K562 (cell line): Measurements from ENCODE around the gene SNX33. TPM values are rescaled to one million over a fixed set of nuclear protein-coding genes. Genes with fewer than 3 reads are reported as not detected.

Source experiments
- CBX1 ChIP-seq: sonication (generic); IDR thresholded peaks from 2 replicates; pipeline ENCODE4 v1.6.1; 2016; ENCODE audit warnings: antibody characterized with exemption, low read depth, mild to moderate bottlenecking
- ESRRA ChIP-seq: fragments of 450-650 bp; IDR thresholded peaks from 2 replicates; pipeline ENCODE4 v1.6.1; 2014; ENCODE audit warnings: low read depth, mild to moderate bottlenecking, moderate library complexity, borderline replicate concordance
- HBP1 ChIP-seq: fragments of 450-650 bp; formaldehyde crosslinking; IDR thresholded peaks from 2 replicates; pipeline ENCODE4 v1.4.0; 2022; ENCODE audit warnings: missing genetic modification characterization
- HES1 ChIP-seq: fragments of 450-650 bp; IDR thresholded peaks from 2 replicates; pipeline ENCODE4 v1.6.1; 2016; ENCODE audit warnings: low read depth, mild to moderate bottlenecking, moderate library complexity
- MYNN ChIP-seq, 2 experiments: sonication (generic); formaldehyde crosslinking in 1 of 2; IDR thresholded peaks; 2 replicates each; pipeline versions ENCODE4 v1.5.0 to v1.6.1; 2016 to 2020; ENCODE audit warnings: antibody characterized with exemption in 1 of 2, missing genetic modification reagents in 1 of 2
- NFIC ChIP-seq: fragments of 450-650 bp; IDR thresholded peaks from 2 replicates; pipeline ENCODE4 v1.6.1; 2017; ENCODE audit warnings: mild to moderate bottlenecking, inconsistent platforms
- REST ChIP-seq, 2 experiments: fragments of 450-650 bp; formaldehyde crosslinking in 1 of 2; IDR thresholded peaks; 2 replicates each; pipeline versions ENCODE4 v1.4.0 to v1.6.1; 2014 to 2020; ENCODE audit warnings: mild to moderate bottlenecking in 2 of 2, borderline replicate concordance in 1 of 2, low read depth in 1 of 2
- SAP30 ChIP-seq: fragments of 200-600 bp; sonication (generic); IDR thresholded peaks from 2 replicates; pipeline ENCODE4 v1.6.1; 2012; ENCODE audit warnings: borderline replicate concordance, low read depth, mild to moderate bottlenecking, moderate library complexity, low read length, control low read depth, inconsistent platforms; ENCODE audit not compliant: insufficient read depth, poor library complexity, severe bottlenecking
- SIN3B ChIP-seq: fragments of 450-650 bp; IDR thresholded peaks from 2 replicates; pipeline ENCODE4 v1.6.1; 2017; ENCODE audit warnings: low read depth, mild to moderate bottlenecking, moderate library complexity
- SMAD1 ChIP-seq: fragments of 150-350 bp; IDR thresholded peaks from 2 replicates; pipeline ENCODE4 v1.6.1; 2014; ENCODE audit warnings: low read length, low read depth; ENCODE audit not compliant: partially characterized antibody
- SREBF1 ChIP-seq: fragments of 150-350 bp; IDR thresholded peaks from 2 replicates; pipeline ENCODE4 v1.6.1; 2014; ENCODE audit warnings: antibody characterized with exemption, low read depth, low read length, borderline replicate concordance
- TARDBP ChIP-seq: fragments of 450-650 bp; IDR thresholded peaks from 2 replicates; pipeline ENCODE4 v1.6.1; 2016
- YBX1 ChIP-seq: fragments of 450-650 bp; IDR thresholded peaks from 2 replicates; pipeline ENCODE4 v1.7.1; 2016; ENCODE audit warnings: mild to moderate bottlenecking
- ZEB2 ChIP-seq: fragments of 450-650 bp; IDR thresholded peaks from 2 replicates; pipeline ENCODE4 v1.6.1; 2016
- ZNF217 ChIP-seq: sonication (generic); formaldehyde crosslinking; IDR thresholded peaks from 2 replicates; pipeline ENCODE4 v1.8.0; 2022; ENCODE audit warnings: mild to moderate bottlenecking, missing genetic modification reagents
- ZNF274 ChIP-seq: IDR thresholded peaks from 2 replicates; pipeline ENCODE4 v1.6.1; 2011; ENCODE audit warnings: low read depth, mild to moderate bottlenecking, low read length, moderate library complexity, borderline replicate concordance
- ZNF354B ChIP-seq: fragments of 250-450 bp; sonication (Bioruptor Pico); IDR thresholded peaks from 2 replicates; pipeline ENCODE4 v1.4.0; 2020
- ZNF79 ChIP-seq: fragments of 250-450 bp; sonication (Bioruptor Pico); IDR thresholded peaks from 2 replicates; pipeline ENCODE4 v1.4.0; 2020; ENCODE audit warnings: low read depth, mild to moderate bottlenecking, moderate library complexity
- polyA plus RNA-seq, 8 experiments: library from polyadenylated mRNA; depleted of rRNA in 4 of 8; stranded (reverse) in 5 of 8; unstranded in 3 of 8; fragments of >200 nt; fragmentation: Nextera tagmentation in 2 of 8; fragmentation: Illumina TruSeq in 1 of 8; extraction: Ambion mirVana in 2 of 8; extraction: Trizol in 1 of 8; gene quantifications; 2 replicates each; pipeline versions ENCODE4 v1.2.1 to v1.2.3, GENCODE V29; 2011 to 2014; ENCODE audit warnings: inconsistent platforms in 1 of 8, missing spikeins in 1 of 8
- total RNA-seq, 7 experiments: library from RNA; depleted of rRNA in 6 of 7; stranded (reverse); fragments of >200 nt in 6 of 7; fragmentation: Illumina TruSeq in 2 of 7; extraction: Trizol in 2 of 7; gene quantifications; 2 replicates each; pipeline versions ENCODE4 v1.2.1 to v1.2.3, GENCODE V29; 2011 to 2021; ENCODE audit warnings: low replicate concordance in 1 of 7

Gene SNX33
- total and polyA plus RNA-seq, 9 of the 15 experiments (the other 6 are each of a cell fraction or from before 2014, with no cell fraction given), result 1.4 to 14.1 (median 8.2) TPM

GRCh38 chr15:75647370-75648155 lies at the start of gene SNX33 (continued):
- TF ChIP-seq ZNF354B (CRISPR knock-in tag) (no peak), REST (IDR thresholded peaks at IDR 0.05; ENCODE audit: borderline replicate concordance) (peak; percentile 16; the same call in 1 of the 2 replicates), REST (CRISPR knock-in tag; IDR thresholded peaks at IDR 0.05; ENCODE audit: low read depth) (no peak), SMAD1 (no peak), HBP1 (CRISPR knock-in tag) (no peak), NFIC (peak; percentile 66), SAP30 (no peak), HES1 (no peak), ZNF79 (CRISPR knock-in tag) (no peak), TARDBP (no peak), ZNF217 (CRISPR knock-in tag) (no peak), MYNN (IDR thresholded peaks at IDR 0.05) (no peak), MYNN (CRISPR knock-in tag; IDR thresholded peaks at IDR 0.05) (no peak), SIN3B (peak; percentile 21; the same call in 1 of the 2 replicates), SREBF1 (no peak), ZEB2 (no peak), CBX1 (peak; percentile 37; the same call in 1 of the 2 replicates), ESRRA (no peak), ZNF274 (no peak), YBX1 (no peak)
